ENCODE results near the gene SYT2. TPM values are rescaled to one million over a fixed set of nuclear protein-coding genes. Genes with fewer than 3 reads are reported as not detected.
A peak's percentile ranks its signal among the peaks of the same experiment; 100 is the strongest.

SYT2 gene
- total RNA-seq, 1 experiment from 2014 or later: 12.1 TPM

GRCh38 chr1:202683029-202683428 is 27.2 kb downstream of the SYT2 start:
- Mint-ChIP-seq H3K4me1 (peaks cover 16% of the 10 kb centered on the region), H3K27ac (no peak overlapping the region), H3K4me3 (no peak overlapping the region), H3K9me3 (peaks cover 4% of the 10 kb centered on the region), H3K36me3 (peaks cover 5% of the 10 kb centered on the region), H3K27me3 (ENCODE audit: low read depth) (no peaks in the 10 kb centered on the region; the same call in 1 of the 2 replicates)
- no peak for ATAC-seq
- ChIA-PET CTCF (interaction anchor here (1.0 to 5.2 kb wide), 4 partner anchors 10 to 33 kb away, joined by 3 to 37 read pairs (median 4); no protein-coding TSS in a partner anchor), POLR2A (no interaction called here)
- DNase-seq (ENCODE audit: low spot score): no peak
- TF ChIP-seq FOXK1 (CRISPR knock-in tag; IDR thresholded peaks at IDR 0.05) (no peak), MAX (CRISPR knock-in tag; IDR thresholded peaks at IDR 0.05) (no peak), MXD4 (CRISPR knock-in tag; IDR thresholded peaks at IDR 0.05; ENCODE audit: borderline replicate concordance) (no peak), E2F5 (CRISPR knock-in tag; IDR thresholded peaks at IDR 0.05) (no peak), SMAD4 (CRISPR knock-in tag; IDR thresholded peaks at IDR 0.05) (no peak), SP1 (CRISPR knock-in tag; conservative IDR thresholded peaks at IDR 0.05) (no peak), RORB (CRISPR knock-in tag; IDR thresholded peaks at IDR 0.05) (no peak), NFYB (CRISPR knock-in tag; conservative IDR thresholded peaks at IDR 0.05; ENCODE audit: low read depth) (no peak), NR3C1 (CRISPR knock-in tag; conservative IDR thresholded peaks at IDR 0.05; ENCODE audit: low read depth) (no peak), CBFB (CRISPR knock-in tag; IDR thresholded peaks at IDR 0.05; ENCODE audit: low read depth) (no peak), USF1 (CRISPR knock-in tag; IDR thresholded peaks at IDR 0.05) (no peak), ZNF219 (CRISPR knock-in tag; IDR thresholded peaks at IDR 0.05; ENCODE audit: borderline replicate concordance) (no peak), ATF2 (CRISPR knock-in tag; IDR thresholded peaks at IDR 0.05; ENCODE audit: borderline replicate concordance, low read depth) (no peak), NR1H2 (CRISPR knock-in tag; IDR thresholded peaks at IDR 0.05) (no peak), ZMAT4 (CRISPR knock-in tag; IDR thresholded peaks at IDR 0.05) (no peak), TP53 (CRISPR knock-in tag; IDR thresholded peaks at IDR 0.05) (no peak), NFATC4 (CRISPR knock-in tag; IDR thresholded peaks at IDR 0.05) (no peak), FOXP1 (CRISPR knock-in tag; IDR thresholded peaks at IDR 0.05; ENCODE audit: borderline replicate concordance) (no peak)
- TF ChIP-seq, protein P1, sequence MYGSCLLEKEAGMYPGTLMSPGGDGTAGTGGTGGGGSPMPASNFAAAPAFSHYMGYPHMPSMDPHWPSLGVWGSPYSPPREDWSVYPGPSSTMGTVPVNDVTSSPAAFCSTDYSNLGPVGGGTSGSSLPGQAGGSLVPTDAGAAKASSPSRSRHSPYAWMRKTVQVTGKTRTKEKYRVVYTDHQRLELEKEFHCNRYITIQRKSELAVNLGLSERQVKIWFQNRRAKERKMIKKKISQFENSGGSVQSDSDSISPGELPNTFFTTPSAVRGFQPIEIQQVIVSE (CRISPR knock-in tag; IDR thresholded peaks at IDR 0.05; ENCODE audit: borderline replicate concordance): no peak

- DNase-seq (ENCODE audit: low spot score) (no peak), ATAC-seq (no peak)
- POLR2A ChIA-PET: no interaction called here
- CTCF ChIA-PET: interaction anchor here (1.0 to 5.2 kb wide), 6 partner anchors 10 to 83 kb away, joined by 3 to 37 read pairs (median 4); no protein-coding TSS in a partner anchor
- no peak overlapping the region for H3K27ac Mint-ChIP-seq
- no peaks in the 10 kb centered on the region; the same call in 1 of the 2 replicates for H3K27me3 Mint-ChIP-seq (ENCODE audit: low read depth)
- peaks cover 7% of the 10 kb centered on the region for H3K9me3 Mint-ChIP-seq
- TF ChIP-seq, protein P2, sequence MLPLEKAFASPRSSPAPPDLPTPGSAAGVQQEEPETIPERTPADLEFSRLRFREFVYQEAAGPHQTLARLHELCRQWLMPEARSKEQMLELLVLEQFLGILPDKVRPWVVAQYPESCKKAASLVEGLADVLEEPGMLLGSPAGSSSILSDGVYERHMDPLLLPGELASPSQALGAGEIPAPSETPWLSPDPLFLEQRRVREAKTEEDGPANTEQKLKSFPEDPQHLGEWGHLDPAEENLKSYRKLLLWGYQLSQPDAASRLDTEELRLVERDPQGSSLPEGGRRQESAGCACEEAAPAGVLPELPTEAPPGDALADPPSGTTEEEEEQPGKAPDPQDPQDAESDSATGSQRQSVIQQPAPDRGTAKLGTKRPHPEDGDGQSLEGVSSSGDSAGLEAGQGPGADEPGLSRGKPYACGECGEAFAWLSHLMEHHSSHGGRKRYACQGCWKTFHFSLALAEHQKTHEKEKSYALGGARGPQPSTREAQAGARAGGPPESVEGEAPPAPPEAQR (CRISPR knock-in tag; IDR thresholded peaks at IDR 0.05): no peak
- TF ChIP-seq OVOL2 (CRISPR knock-in tag; IDR thresholded peaks at IDR 0.05; ENCODE audit: borderline replicate concordance): no peak
- TF ChIP-seq HMGA2 (CRISPR knock-in tag; IDR thresholded peaks at IDR 0.05): no peak
- TF ChIP-seq CBFB (CRISPR knock-in tag; IDR thresholded peaks at IDR 0.05; ENCODE audit: low read depth): no peak
- TF ChIP-seq PRDM15 (CRISPR knock-in tag; IDR thresholded peaks at IDR 0.05): peak; percentile 53; the same call in 1 of the 2 replicates
- H3K4me1 Mint-ChIP-seq: peaks cover 14% of the 10 kb centered on the region
- peaks cover 8% of the 10 kb centered on the region for H3K36me3 Mint-ChIP-seq
- H3K4me3 Mint-ChIP-seq: no peak overlapping the region
Observed at GRCh38 chr1:202682477-202682876, 27.8 kb downstream of the SYT2 start.

Measured in WTC11 (cell line).